ENCODE data around the gene NR2E1.
A peak's percentile ranks its signal among the peaks of the same experiment; 100 is the strongest.

Gene NR2E1

GRCh38 chr6:108171918-108172516 lies 6.2 kb downstream of the NR2E1 start:
- no peak for DNase-seq

GRCh38 chr6:108174371-108175175 lies 8.8 kb downstream of the NR2E1 start:
- DNase-seq = peak; percentile 70

DNA sequence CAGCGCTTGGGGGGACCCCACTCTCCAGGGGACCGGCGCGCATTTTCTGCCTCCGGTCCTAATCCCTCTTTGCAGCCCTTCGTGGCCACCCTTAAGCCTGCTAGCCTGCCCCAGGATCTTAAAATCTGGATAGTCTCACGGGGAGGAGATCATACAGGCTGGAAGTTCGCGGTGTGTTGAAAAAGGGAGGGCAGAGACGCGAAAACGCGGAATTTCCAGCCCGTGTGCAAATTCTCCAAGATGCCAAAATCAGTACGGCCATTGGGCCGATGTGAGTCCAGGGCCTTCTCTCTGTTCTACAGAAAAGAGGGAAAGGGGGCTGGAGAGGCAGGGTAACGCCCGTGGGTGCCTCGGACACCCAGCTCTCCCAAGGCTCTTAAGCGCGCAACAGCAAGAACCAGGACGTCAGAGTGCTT lies 9.4 kb downstream of the NR2E1 start:
- DNase-seq = no peak

DNA sequence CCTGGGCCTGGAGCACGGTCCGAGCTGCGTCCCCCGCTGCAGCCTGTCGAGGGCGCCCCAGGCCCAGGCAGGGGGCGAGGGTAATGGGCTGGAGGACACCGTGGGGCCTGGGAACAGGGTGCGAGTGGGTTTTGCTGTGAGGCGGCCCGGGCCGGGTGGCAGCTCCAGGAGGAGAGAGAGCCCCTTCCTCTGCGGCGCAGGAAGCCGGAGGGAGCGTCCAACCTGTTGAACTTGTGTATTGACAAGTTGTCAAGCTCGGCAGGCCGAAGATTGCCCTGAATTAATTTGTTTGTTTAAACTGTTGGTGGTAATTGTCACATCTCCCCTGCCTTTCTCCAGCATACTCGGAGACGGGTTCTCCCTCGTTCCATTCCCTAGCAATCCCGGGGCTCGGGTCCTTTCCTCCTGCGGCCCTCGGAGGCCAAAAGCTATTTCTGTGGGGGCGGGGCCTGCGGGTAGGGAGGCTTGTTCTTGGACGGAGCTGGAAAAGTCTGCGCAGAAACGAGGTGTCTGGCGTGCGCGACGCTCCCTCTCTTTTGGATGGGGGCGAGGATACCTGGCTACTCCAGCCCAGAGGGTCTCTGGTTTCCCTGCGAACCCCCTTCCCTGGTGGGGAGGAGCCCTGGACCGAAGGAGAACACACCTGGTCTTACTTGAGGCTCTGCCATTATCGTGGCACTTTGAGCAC lies 9.9 kb downstream of the NR2E1 start:
- peak; percentile 33 for DNase-seq

- DNase-seq = peak; percentile 24
These were observed 10.7 kb downstream of the NR2E1 start for GRCh38 chr6:108176281-108177089.

GRCh38 chr6:108179741-108180140 lies 13.9 kb downstream of the NR2E1 start:
- DNase-seq = no peak

GRCh38 chr6:108180266-108180665 lies 14.4 kb downstream of the NR2E1 start:
- DNase-seq = no peak

GRCh38 chr6:108180776-108181175 lies 15.0 kb downstream of the NR2E1 start:
- DNase-seq = no peak

DNA sequence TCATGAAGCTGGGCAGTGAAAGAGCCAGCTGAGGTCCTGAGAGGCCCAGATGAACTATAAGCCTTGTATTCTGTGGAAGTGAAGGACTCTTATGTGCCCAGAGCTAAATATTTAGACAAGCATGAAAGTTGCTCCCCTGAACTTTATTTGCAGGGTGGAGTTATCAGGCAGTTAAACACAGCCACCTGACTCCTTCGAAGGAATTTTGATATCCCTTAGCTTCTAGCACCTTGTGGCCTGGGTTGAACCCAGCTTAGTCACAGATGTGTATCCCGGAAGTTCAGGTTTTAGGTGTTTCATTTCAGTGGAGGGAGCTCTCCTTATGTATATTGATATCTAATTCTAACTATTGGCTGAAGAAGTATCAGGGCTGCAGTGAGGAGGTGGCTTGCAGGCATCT lies 20.4 kb downstream of the NR2E1 start:
- DNase-seq = no peak

- no peak for DNase-seq
These were observed 21.7 kb downstream of the NR2E1 start for GRCh38 chr6:108187519-108187918.

DNA sequence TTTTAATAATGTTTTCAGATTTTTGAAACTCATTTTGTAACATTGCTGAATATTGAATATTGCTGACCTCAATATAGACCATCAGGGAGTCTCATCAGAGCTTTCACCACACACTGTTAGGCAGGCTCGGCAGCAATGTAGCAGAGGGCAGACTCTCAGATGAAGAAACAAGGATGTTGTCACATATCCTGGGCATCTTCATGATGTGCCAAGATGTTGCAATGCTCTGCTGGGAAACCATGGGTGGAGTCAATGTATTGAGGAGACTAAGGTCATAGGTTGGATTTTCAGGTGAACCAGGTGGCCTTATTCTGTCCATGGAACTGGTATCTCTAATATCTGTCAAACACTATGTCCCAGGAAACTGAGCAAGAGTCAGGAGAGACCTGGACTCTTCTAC lies 27.3 kb downstream of the NR2E1 start:
- no peak for DNase-seq

- DNase-seq = no peak
These were observed 28.0 kb downstream of the NR2E1 start for GRCh38 chr6:108193835-108194234.

GRCh38 chr6:108194503-108194902 lies 28.7 kb downstream of the NR2E1 start:
- no peak for DNase-seq

DNA sequence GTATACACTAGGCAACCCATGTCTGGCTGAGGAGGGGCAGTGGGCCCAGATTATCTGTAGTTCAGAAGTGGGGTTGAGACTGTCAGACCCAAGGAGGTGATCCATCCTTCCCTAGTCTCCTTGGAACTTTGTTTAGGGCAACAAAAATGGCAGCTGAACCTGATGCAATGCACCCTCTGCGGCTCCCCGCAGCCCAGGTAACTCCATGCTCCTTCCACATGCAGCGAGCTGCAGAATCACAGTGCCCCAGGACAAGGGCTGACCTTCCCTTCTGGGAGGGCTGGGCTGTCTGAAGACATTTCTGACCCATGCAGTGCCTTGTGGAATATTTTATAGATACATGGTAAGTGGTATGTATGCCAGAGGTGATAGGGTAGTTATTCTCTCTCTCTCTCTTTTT lies 29.4 kb downstream of the NR2E1 start:
- no peak for DNase-seq

DNA sequence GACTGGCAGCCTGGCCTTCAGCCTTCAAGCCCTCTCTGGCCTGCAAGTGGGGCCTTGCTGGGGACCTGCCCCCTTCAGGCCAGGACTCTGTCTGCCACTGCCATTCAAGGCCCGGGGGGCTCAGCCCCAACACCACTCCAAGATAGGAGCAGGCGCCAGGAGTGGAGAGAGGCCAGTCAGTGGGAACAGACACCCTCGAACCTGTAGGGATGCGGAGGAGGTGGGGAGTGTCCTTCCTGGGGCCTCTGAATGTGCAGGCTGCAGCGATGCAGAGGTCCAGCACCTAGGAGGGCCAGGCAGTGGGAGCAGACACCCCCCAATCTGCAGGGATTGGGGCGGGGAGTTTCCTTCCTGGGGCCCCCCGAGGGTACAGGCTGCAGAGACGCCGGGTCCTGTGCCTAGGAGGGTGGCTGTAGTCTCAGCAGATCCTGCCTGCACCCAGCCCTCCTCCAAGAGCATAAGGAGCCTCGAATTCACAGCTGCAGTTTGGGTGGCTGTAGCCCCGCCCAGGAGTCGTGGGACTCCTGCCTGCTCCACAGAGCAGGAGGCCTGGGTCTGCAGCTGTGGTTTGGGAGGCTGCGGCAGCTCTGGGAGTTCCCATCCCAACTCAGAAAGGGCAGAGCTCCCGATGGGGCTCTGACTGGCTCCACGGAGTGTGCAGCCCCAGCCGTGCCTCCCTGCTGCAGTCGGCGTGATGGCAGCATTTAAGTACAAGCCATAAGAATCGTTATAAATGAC lies 33.1 kb downstream of the NR2E1 start:
- DNase-seq = no peak

DNA sequence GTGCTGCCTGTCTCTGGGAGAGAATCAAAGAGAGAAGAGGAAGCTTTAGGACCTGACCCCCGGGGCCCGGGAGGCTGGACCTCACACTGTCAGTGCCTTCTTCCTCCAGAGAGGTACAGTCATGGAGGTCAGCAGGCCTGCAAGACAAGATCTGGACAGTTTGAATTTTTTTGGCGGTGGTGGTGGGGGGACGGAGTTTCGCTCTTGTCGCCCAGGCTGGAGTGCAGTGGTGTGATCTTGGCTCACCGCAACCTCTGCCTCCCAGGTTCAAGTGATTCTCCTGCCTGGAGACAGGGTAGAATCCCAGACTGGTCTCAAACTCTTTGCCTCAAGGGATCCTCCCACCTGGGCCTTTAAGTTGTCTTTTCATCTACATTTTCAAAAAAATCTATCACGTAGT lies 34.4 kb downstream of the NR2E1 start:
- no peak for DNase-seq

DNA sequence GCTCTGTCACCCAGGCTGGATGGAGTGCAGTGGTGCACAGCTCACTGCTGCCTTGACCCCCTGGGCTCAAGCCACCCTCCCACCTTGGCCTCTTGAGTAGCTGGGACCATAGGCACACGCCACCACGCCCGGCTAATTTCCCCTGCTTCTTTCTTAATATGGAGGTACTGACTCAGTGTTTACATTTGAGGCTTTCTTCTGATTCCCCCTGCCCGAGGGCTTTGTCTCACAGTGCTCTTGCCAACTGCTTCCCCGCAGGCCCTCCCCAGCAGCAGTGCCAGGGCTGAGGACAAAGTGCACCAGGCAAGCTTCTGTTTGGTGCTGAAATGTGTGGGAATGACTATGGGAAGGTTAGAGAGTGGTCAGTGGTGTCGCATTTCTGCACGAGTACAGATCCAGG lies 34.8 kb downstream of the NR2E1 start:
- DNase-seq = no peak

DNA sequence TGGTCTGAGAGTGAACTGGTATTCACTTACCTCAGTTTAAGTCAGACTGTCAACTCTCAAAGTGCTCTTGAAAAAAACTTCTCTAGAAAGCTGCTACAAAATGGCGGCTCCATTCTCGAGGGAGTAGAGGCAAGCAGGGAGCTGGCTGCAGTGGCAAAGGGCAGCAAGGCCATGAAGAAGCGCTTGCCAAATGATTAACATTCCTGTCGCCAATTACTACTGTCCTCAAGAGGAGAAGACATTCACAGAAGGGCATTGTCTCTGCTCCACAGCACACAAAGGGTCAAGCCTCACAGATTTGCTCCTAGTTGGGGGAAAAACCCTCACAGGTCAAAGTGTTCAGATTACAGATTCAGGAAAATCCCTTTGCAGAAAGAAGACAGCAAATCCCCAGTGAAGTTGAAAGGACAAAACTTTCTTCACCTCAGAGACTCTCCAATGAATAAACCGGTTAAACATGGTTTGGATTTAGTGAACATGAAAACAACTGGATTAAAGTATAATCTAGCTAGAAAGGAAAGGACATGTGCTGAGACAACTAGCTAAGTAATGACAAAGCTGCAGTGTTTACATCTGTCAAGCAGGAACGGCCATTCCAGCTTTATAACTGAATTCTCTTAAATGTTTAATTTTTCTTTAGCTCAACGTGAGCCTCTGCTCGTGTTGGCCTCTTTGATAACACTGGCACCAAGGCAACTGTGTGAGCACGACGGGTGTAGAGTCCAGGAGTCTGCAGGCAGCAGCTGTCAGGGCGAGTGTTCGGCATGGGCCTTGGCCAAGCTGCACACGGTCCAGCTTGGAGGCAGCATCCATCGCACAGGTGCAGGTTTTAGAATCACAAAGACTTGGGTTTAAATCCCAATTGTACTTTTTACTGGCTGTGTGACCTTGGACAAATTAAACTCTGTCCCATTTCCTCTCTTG lies 37.6 kb downstream of the NR2E1 start:
- DNase-seq = peak; percentile 62

DNA sequence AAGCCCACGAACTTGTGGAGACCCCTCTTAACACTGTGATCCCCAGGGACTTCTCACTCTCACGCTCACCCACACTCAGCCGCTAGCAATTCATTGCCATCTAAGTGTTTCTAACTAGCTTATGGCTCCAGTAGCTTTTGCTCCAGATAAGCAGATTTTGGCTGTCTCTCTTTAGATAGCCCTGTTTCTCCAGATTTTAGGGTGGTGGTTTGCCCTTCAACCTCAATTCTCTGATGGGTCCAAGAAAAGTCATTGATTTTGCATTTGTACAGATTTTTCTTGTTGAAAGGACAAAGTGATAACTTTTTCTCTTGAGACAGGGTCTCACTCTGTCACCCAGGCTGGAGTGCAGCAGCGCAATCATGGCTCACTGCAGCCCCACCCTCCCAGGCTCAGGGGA lies 41.2 kb downstream of the NR2E1 start:
- no peak for DNase-seq

DNA sequence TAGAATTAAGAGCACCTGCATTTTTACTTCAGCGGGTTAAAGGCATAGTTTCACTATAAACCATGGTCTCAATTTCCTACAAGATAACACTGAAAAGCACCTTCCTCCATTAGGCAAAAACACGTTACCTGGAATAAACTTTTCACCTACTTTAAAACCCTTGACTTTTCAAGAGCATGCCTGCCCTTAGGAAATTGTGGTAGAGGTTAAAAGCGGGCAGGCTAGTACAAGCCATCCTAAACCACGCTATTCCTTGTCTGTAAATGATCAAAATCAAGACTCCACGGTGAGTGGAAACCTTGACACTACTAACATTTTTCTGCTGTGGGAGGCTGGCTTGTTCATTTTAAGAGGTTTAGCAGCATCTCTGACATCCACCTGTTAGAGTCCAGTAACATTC lies 43.9 kb downstream of the NR2E1 start:
- DNase-seq = no peak

- no peak for DNase-seq
These were observed 44.7 kb downstream of the NR2E1 start for GRCh38 chr6:108210556-108210955.
